ENCODE measurements around the gene CNMD. TPM values are rescaled to one million over a fixed set of nuclear protein-coding genes. Genes with fewer than 3 reads are reported as not detected.

The CNMD gene
- total RNA-seq, 4 donors from 2014 or later = 0.44 to 0.51 TPM; not detected in 2

DNA sequence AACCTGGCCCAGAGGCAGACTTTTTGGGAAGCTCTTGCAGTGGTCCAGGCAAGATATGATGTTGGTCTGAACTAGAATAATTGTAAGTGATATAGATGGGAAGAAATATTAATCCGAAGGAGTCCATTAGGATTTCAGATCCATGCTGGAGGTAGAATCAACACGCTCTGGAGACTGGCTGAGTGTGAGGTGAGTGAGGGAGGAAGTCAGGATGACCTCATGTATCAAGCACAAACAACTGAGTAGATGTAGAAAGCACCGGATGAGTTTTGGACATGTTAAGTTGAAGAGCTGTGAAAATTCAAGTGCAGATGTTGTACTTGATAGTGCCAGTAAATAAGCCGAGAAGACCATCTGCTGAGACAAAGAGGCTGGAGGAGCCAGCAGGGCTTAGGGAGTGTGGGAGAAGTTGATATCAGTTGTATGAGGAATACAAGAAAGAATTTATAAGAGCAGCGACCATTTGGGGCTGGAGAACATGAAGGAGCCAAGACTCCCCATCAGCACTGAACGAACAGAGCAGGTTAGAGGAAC is 5.3 kb upstream of the CNMD start:
- TF ChIP-seq, protein P1, sequence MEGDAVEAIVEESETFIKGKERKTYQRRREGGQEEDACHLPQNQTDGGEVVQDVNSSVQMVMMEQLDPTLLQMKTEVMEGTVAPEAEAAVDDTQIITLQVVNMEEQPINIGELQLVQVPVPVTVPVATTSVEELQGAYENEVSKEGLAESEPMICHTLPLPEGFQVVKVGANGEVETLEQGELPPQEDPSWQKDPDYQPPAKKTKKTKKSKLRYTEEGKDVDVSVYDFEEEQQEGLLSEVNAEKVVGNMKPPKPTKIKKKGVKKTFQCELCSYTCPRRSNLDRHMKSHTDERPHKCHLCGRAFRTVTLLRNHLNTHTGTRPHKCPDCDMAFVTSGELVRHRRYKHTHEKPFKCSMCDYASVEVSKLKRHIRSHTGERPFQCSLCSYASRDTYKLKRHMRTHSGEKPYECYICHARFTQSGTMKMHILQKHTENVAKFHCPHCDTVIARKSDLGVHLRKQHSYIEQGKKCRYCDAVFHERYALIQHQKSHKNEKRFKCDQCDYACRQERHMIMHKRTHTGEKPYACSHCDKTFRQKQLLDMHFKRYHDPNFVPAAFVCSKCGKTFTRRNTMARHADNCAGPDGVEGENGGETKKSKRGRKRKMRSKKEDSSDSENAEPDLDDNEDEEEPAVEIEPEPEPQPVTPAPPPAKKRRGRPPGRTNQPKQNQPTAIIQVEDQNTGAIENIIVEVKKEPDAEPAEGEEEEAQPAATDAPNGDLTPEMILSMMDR (IDR thresholded peaks at IDR 0.05; ENCODE audit: low read depth) = no peak

DNA sequence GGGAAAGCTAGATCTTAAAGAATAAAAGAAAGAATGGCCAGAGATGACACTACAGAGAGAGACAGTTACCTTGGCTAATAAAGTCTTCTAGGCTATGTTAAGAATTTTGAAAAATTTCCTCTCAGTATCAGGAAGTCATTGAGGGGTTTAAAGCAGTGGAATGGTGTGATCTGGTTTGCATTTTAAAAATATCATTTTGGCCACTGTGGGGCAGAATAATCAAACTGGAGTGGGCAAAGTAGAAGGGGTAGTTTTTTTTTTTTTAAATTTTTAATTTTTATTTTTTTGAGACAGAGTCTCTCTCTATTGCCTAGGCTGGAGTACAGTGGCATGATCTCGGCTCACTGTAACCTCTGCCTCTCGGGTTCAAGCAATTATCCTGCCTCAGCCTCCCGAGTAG is 4.4 kb upstream of the CNMD start:
- TF ChIP-seq, protein P1 (IDR thresholded peaks at IDR 0.05; ENCODE audit: low read depth) = no peak

DNA sequence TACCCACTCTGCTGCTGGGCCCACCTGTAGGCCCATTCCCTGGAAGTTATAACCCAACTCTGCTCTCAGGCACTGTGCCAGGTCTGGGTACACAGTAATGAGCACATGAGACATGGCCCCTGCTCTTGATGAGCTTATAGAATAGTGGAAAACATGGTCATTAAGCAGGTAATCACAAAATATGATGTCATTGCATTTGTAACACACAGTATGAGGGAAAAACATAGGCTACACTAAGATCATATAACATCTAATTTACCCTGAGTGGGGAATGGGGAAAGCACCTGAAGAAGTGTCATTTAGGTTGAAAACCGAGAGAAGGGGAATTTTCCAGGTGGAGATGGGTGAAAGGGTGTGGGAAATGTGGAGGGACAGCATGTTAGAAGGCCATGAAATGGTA is 3.9 kb upstream of the CNMD start:
- TF ChIP-seq, protein P1 (IDR thresholded peaks at IDR 0.05; ENCODE audit: low read depth) = no peak

DNA sequence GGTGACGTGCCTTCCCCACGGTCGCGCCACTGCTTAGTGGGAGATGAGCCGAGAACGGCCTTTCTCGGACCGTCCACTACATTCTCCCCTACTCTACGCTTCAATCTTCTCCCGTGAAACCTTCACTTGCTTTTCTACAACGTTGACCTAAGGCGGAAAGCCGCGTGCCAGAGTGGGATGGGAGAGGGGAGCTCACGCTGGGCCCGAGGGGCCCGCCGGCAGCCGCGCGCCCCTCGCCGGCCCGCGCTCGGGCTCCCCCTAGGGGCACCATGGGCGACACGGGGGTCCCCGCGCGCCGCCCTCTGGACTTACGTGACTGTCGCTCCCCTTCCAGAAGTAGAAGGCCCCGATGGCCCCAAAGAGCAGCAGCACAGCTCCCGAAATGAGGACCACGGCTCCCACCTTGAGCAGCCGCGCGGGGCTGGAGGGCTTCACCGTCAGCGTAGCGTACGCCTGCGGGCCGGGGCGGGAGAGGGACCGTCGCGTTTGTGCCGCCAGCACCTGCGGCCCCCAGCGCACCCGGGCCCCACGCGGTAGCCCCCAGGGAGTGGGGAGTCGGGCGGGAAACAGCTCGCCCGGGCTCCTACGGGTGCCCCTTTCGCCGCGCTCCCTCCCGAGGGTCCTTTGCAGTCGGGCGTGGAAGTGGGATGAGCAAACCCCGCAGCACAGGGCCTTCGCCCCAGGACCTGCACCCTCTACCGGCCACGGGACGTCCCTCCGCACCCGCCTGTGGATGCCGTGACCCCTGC is 727 bp downstream of the CNMD start:
- TF ChIP-seq, protein P1 (IDR thresholded peaks at IDR 0.05; ENCODE audit: low read depth) = no peak

DNA sequence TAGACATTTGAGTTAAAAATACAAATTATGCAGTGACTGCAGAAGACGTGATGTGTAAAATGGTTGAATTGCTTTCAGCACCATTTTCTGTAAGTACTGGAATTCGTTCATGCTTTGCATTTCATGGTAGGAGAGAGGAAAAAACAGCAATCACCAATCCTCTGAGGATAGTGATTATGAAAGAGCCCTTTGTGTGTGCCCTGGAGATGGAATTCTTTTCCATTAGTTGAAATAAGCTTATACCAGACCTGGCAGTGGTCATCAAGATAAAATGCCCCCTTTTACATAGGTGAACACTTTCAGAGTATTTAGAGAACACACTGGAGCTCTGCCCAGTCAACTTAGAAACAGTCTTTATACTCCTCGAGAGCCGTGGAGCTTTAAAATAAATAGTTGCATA is 1.7 kb downstream of the CNMD start:
- TF ChIP-seq, protein P1 (IDR thresholded peaks at IDR 0.05; ENCODE audit: low read depth) = no peak

DNA sequence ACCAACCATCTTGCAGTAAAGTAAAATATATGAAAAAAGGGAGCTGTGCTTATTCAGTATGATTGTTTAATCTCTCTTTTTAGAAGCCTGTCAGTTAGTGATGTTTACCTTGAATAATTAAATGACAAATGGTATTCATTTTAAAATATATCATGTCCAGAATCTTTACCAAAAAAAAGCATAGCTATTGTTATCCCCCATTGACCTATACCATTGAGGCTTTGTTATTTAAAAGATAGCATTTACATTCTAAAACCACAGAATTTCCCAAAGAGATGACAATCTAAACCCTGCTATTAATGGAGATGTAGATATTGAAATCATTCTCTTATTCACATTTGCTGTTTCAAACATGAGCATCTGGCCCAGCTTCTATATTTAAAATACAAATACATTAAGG is 2.2 kb downstream of the CNMD start:
- TF ChIP-seq, protein P1 (IDR thresholded peaks at IDR 0.05; ENCODE audit: low read depth) = no peak

DNA sequence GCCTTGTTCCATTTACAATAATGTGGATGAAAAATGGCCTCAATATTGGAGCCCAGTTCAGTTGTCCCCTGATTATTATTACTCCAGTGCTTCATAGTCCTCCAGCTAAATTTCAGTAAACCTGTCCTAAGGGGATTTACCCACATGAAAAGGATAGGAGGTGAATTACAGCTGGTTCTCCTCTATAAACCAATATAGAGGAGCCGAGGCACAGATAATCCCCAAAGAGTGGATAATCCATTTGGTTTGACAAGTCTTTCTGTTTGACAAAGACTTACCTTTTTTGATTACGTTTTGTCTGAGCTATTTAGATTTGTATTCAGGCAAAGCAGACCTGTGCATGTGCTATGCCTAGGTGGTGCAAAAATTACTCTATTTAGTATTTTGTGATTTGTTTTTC is 2.7 kb downstream of the CNMD start:
- TF ChIP-seq, protein P1 (IDR thresholded peaks at IDR 0.05; ENCODE audit: low read depth) = no peak
